Measurements from ENCODE around the gene RFLNA. TPM values are rescaled to one million over a fixed set of nuclear protein-coding genes. Genes with fewer than 3 reads are reported as not detected.

RFLNA gene
- total RNA-seq, 1 experiment from 2014 or later: 5.4 TPM

DNA sequence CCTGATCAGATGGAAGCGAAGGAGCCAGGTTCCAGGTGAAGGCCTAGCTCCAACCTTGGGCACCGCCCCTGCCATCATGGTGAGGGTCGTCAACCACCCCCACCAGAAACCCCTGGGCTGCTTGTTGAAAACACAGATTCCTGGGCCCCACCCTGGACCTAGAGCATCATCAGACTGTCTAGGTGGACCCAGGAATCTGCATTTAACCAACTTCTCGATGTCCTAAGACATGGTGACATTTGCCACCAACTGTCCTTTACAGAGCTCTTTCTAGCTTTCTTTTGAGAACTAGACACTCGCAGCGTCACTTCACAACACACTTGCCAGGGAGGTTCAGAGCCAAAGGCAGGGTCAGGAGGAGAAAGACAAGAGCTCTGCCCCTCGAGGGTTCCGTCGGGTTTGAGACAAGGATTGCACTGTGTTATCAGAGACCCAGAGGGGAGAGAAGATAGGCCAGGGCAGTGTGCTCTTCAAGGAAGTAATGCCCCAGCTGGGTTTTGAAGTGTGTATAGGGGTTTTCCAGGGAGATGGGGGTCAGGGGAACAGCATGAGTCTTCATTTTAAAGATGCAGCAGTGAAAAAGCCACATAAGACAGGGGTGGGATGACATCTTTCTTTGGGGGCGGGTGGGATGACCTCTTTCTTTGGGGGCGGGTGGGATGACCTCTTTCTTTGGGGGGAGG lies 24.6 kb downstream of the RFLNA start:
- Histone ChIP-seq H3K27ac (ENCODE audit: low read length) (0 out of 2 replicates have a peak overlapping the region, but pooled peaks have one; percentile 44), H3K27me3 (ENCODE audit: control insufficient read depth, insufficient read depth, low read length) (no peaks in the 10 kb centered on the region), H3K4me3 (ENCODE audit: low read depth in 2 of 2, low read length in 2 of 2) (no peak overlapping the region), H3K4me1 (ENCODE audit: control insufficient read depth, insufficient read depth, low read length) (peaks cover 4% of the 10 kb centered on the region), H3K36me3 (ENCODE audit: control insufficient read depth, insufficient read depth, low read length) (peaks cover 5% of the 10 kb centered on the region), H3K9me3 (ENCODE audit: control insufficient read depth, insufficient read depth, low read depth, low read length) (peaks cover 6% of the 10 kb centered on the region; the same call in 1 of the 2 replicates)
- BruUV-seq (replicated peaks): no TSS peak
- ATAC-seq: no peak
- TF ChIP-seq SIN3A (IDR thresholded peaks at IDR 0.05; ENCODE audit: borderline replicate concordance, insufficient read depth, low read depth, low read length): no peak
- no peak for TF ChIP-seq REST (IDR thresholded peaks at IDR 0.05; ENCODE audit: insufficient read depth in 1 of 2, low read depth in 2 of 2, low read length in 1 of 2)
- intact Hi-C loops (cut with micrococcal nuclease; ENCODE audit: unreplicated experiment): loop anchor here (2.0 to 5.0 kb wide), 2 partner anchors 267 to 283 kb away; no protein-coding TSS in a partner anchor
- DNase-seq (ENCODE audit: low read depth, low spot score): no peak
- in situ Hi-C loops (cut with HindIII; ENCODE audit: low pct_unique_long_range_greater_than_20kb, low sequenced_read_pairs): no loop called here
- ChIA-PET CTCF (interaction anchor here (0.9 kb wide), 1 partner anchor 62 kb away, joined by 6 read pairs; no protein-coding TSS in a partner anchor), POLR2A (no interaction called here)

GRCh38 chr12:124321040-124321481 lies 26.2 kb downstream of the RFLNA start:
- Histone ChIP-seq H3K36me3 (ENCODE audit: control insufficient read depth, insufficient read depth, low read length) (peaks cover 9% of the 10 kb centered on the region), H3K27ac (ENCODE audit: low read length) (no peak overlapping the region), H3K9me3 (ENCODE audit: control insufficient read depth, insufficient read depth, low read depth, low read length) (peaks cover 6% of the 10 kb centered on the region; the same call in 1 of the 2 replicates), H3K4me3 (ENCODE audit: low read depth in 2 of 2, low read length in 2 of 2) (no peak overlapping the region), H3K4me1 (ENCODE audit: control insufficient read depth, insufficient read depth, low read length) (peaks cover 4% of the 10 kb centered on the region), H3K27me3 (ENCODE audit: control insufficient read depth, insufficient read depth, low read length) (no peaks in the 10 kb centered on the region)
- in situ Hi-C loops (cut with HindIII; ENCODE audit: low pct_unique_long_range_greater_than_20kb, low sequenced_read_pairs): no loop called here
- no peak for TF ChIP-seq SIN3A (IDR thresholded peaks at IDR 0.05; ENCODE audit: borderline replicate concordance, insufficient read depth, low read depth, low read length)
- peak; percentile 47; the same call in 1 of the 2 replicates for TF ChIP-seq POLR2AphosphoS5 (IDR thresholded peaks at IDR 0.05; ENCODE audit: low read depth, low read length)
- peak in 1 of 2 experiments; percentile 48; a peak in 1 of 4 replicates for TF ChIP-seq REST (IDR thresholded peaks at IDR 0.05; ENCODE audit: insufficient read depth in 1 of 2, low read depth in 2 of 2, low read length in 1 of 2)
- peak; percentile 92 for TF ChIP-seq CTCF (IDR thresholded peaks at IDR 0.05)
- no peak; the same call in 1 of the 2 replicates for TF ChIP-seq TCF7L2 (IDR thresholded peaks at IDR 0.05; ENCODE audit: low read depth, low read length)
- ATAC-seq (peak; percentile 88), DNase-seq (ENCODE audit: low read depth, low spot score) (peak; percentile 39)
- intact Hi-C loops (cut with micrococcal nuclease; ENCODE audit: unreplicated experiment): loop anchor here (2.0 to 5.0 kb wide), 2 partner anchors 269 to 284 kb away; no protein-coding TSS in a partner anchor
- BruUV-seq (replicated peaks): no TSS peak
- ChIA-PET POLR2A (no interaction called here), CTCF (no interaction called here)
